A673 (cell line): ENCODE data around the gene DCAF12. TPM values are rescaled to one million over a fixed set of nuclear protein-coding genes. Genes with fewer than 3 reads are reported as not detected.
A peak's percentile ranks its signal among the peaks of the same experiment; 100 is the strongest.

Experiments used
- BruUV-seq: library from RNA; stranded (reverse); fragments of 400-500 nt; replicated peaks from 2 replicates; lab custom pipeline; 2021; lab: Mats Ljungman, UMichigan
- CTCF ChIA-PET: fragments of 300-600 bp; sonication (Branson Sonifier 250); formaldehyde crosslinking; loops from one replicate; lab custom pipeline; 2022; ENCODE audit warnings: antibody characterized with exemption; lab: Charles Lee
- POLR2A ChIA-PET: fragments of 300-600 bp; sonication (Branson Sonifier 250); formaldehyde crosslinking; loops from one replicate; lab custom pipeline; 2022; ENCODE audit warnings: antibody characterized with exemption; ENCODE audit not compliant: low non-redundant PET; lab: Charles Lee
- DNase-seq: peaks from one replicate; pipeline ENCODE4 v3.0.0-alpha.2; 2015; ENCODE audit warnings: low spot score
- H3K27ac ChIP-seq: fragments of 200-600 bp; sonication (generic); 2 replicates; pipeline ENCODE4 v1.5.1; 2016; ENCODE audit warnings: mixed run types, low read depth, mild to moderate bottlenecking, mixed read lengths, antibody characterized with exemption, low read length; ENCODE audit not compliant: poor library complexity, severe bottlenecking
- H3K27me3 ChIP-seq: fragments of 200-600 bp; sonication (generic); replicated peaks from 2 replicates; pipeline ENCODE4 v1.6.1; 2017; ENCODE audit warnings: mixed run types, low read depth, mild to moderate bottlenecking, mixed read lengths, antibody characterized with exemption, low read length; ENCODE audit not compliant: insufficient read depth, poor library complexity
- H3K36me3 ChIP-seq: fragments of 200-600 bp; sonication (generic); 2 replicates; pipeline ENCODE4 v1.6.1; 2016; ENCODE audit warnings: mixed run types, mild to moderate bottlenecking, mixed read lengths, antibody characterized with exemption, low read length; ENCODE audit not compliant: insufficient read depth, poor library complexity, severe bottlenecking
- H3K4me1 ChIP-seq: fragments of 200-600 bp; sonication (generic); 2 replicates; pipeline ENCODE4 v1.6.1; 2017; ENCODE audit warnings: mixed run types, mild to moderate bottlenecking, mixed read lengths, antibody characterized with exemption, low read length; ENCODE audit not compliant: insufficient read depth, poor library complexity, severe bottlenecking
- H3K4me3 ChIP-seq: fragments of 200-600 bp; sonication (generic); 2 replicates; pipeline ENCODE4 v1.5.1; 2016; ENCODE audit warnings: low read depth, mixed run types, mild to moderate bottlenecking, mixed read lengths, low read length; ENCODE audit not compliant: poor library complexity, severe bottlenecking
- H3K9me3 ChIP-seq: fragments of 200-600 bp; sonication (generic); 2 replicates; pipeline ENCODE4 v1.6.1; 2016; ENCODE audit warnings: mixed run types, low read depth, mild to moderate bottlenecking, mixed read lengths, antibody characterized with exemption, low read length; ENCODE audit not compliant: poor library complexity, severe bottlenecking
- EZH2 ChIP-seq: fragments of 200-600 bp; sonication (generic); IDR thresholded peaks from 2 replicates; pipeline ENCODE4 v1.6.1; 2017; ENCODE audit warnings: borderline replicate concordance, low read depth, mild to moderate bottlenecking, mixed read lengths, antibody characterized with exemption, low read length; ENCODE audit not compliant: poor library complexity, severe bottlenecking
- intact Hi-C: fragments of 100-400 bp; cut with micrococcal nuclease; formaldehyde crosslinking; loops from one replicate; pipeline ENCODE4 v1.10.0; 2022; ENCODE audit not compliant: unreplicated experiment
- total RNA-seq: library from RNA; stranded (reverse); gene quantifications from 2 replicates; pipeline ENCODE4 v1.2.3, GENCODE V29; 2021
- TF ChIP-seq, protein P1 (sequence below): fragments of 300-800, 200-600 bp; sonication (generic); conservative IDR thresholded peaks from 2 replicates; pipeline ENCODE4 v1.5.1; 2017; ENCODE audit warnings: low read depth, mild to moderate bottlenecking, antibody characterized with exemption, low read length, moderate library complexity, mixed read lengths

Gene DCAF12
- total RNA-seq, 1 experiment from 2014 or later: 37.9 TPM

DNA sequence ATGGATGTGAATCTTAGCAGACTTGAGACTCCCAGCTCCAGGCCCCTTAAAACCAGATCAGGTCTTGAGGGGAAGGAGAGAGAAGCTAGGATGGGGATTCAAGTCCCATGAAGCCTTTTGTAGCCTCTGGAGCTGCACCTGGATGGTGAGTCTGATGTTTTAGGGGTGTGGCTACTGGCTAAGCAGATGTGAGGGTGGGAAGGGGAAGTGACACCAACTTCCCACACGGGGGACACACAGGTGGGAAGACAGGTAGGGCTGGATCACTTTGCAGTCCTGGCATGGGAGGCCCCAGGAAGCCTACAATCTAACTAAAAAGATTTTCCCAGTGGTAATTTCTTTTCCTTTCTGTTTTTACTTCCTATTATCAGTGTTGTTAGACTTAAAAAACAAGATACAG lies 39.1 kb downstream of the DCAF12 start:
- H3K27ac ChIP-seq: no peak overlapping the region
- peaks cover 40% of the 10 kb centered on the region for H3K36me3 ChIP-seq
- H3K27me3 ChIP-seq: no peaks in the 10 kb centered on the region
- H3K9me3 ChIP-seq: no peaks in the 10 kb centered on the region
- H3K4me3 ChIP-seq: no peak overlapping the region
- CTCF ChIA-PET: no interaction called here
- H3K4me1 ChIP-seq: no peaks in the 10 kb centered on the region
- POLR2A ChIA-PET: no interaction called here
- TF ChIP-seq, protein P1, sequence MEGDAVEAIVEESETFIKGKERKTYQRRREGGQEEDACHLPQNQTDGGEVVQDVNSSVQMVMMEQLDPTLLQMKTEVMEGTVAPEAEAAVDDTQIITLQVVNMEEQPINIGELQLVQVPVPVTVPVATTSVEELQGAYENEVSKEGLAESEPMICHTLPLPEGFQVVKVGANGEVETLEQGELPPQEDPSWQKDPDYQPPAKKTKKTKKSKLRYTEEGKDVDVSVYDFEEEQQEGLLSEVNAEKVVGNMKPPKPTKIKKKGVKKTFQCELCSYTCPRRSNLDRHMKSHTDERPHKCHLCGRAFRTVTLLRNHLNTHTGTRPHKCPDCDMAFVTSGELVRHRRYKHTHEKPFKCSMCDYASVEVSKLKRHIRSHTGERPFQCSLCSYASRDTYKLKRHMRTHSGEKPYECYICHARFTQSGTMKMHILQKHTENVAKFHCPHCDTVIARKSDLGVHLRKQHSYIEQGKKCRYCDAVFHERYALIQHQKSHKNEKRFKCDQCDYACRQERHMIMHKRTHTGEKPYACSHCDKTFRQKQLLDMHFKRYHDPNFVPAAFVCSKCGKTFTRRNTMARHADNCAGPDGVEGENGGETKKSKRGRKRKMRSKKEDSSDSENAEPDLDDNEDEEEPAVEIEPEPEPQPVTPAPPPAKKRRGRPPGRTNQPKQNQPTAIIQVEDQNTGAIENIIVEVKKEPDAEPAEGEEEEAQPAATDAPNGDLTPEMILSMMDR: no peak
- TF ChIP-seq EZH2: no peak
- TSS peak; percentile 48 for BruUV-seq
- no peak for DNase-seq
- intact Hi-C loops: no loop called here

DNA sequence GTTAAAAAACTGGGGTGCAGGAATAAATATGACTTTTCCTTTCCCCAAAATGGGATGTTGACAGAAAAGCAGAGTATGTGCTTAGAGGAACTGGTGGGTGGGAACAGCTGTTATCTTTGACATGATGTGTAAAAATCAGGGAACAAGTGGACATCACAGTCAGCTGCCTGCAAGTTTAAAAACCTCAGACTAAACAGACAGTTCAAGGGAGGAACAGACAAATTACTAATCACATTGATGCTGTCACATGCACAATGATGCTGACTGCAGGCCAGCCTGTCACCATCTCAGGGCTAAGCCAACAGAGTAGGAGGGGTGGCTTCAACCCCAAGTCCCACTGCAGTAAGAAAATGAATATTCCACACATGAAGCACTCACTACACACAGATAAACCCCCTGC lies 39.6 kb downstream of the DCAF12 start:
- ChIA-PET CTCF (interaction anchor here (0.5 kb wide), 1 partner anchor 77 kb away, joined by 6 read pairs; no protein-coding TSS in a partner anchor), POLR2A (no interaction called here)
- peaks cover 35% of the 10 kb centered on the region for H3K36me3 ChIP-seq
- H3K4me3 ChIP-seq: no peak overlapping the region
- no peaks in the 10 kb centered on the region for H3K27me3 ChIP-seq
- DNase-seq: no peak
- no peak overlapping the region for H3K27ac ChIP-seq
- no peaks in the 10 kb centered on the region for H3K4me1 ChIP-seq
- TF ChIP-seq EZH2: no peak
- TF ChIP-seq, protein P1: no peak
- no peaks in the 10 kb centered on the region for H3K9me3 ChIP-seq
- intact Hi-C loops: no loop called here
- no TSS peak for BruUV-seq

DNA sequence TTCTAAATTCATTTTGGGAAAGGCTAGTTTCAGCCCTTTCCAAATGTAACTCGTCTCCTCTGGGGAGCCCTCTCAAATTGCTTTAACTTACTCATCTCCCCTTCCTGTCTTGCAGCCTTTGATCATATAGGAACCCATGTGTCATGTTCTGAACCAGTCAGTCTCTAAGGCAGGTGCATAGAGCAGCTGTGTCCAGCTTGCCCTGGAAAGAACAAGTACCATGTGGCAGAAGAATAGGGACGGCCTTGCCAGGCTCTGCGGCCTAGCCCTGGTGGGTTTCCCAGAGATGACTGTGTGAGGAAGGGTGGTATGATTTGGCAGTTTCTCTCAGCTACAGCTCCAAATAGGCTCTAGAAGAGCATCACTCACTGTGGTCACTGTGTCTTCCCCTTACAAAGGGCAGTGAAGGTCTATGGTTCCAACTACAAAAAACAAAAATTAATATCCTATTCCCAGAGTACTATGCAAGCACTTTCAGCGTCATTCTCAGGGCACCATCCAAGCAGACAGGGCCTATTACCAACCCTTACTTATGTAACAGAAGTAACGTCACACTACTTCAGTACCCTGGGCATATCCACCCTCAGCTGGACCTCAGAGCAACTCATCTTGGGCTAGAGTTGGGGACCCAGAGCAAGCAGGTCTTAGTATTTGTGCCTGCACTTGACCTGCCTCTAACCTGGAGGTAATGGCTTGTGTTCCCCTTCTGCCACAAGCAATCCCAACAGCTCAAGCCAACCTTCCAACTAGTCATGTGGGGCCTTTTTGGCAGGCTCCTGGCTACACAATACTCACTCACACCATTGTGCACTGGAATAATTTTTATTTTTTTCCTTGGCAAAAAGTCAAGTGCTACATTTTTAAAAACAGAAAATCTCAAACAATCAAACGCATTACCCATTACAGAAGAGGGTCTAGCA lies 40.7 kb downstream of the DCAF12 start:
- intact Hi-C loops: no loop called here
- no peak for DNase-seq
- Histone ChIP-seq H3K9me3 (no peaks in the 10 kb centered on the region), H3K36me3 (peaks cover 31% of the 10 kb centered on the region), H3K27me3 (no peaks in the 10 kb centered on the region), H3K4me1 (no peaks in the 10 kb centered on the region), H3K27ac (no peak overlapping the region), H3K4me3 (no peak overlapping the region)
- TF ChIP-seq, protein P1: no peak
- no peak for TF ChIP-seq EZH2
- CTCF ChIA-PET: interaction anchor here (0.5 kb wide), 1 partner anchor 76 kb away, joined by 6 read pairs; no protein-coding TSS in a partner anchor
- POLR2A ChIA-PET: no interaction called here
- BruUV-seq: no TSS peak
